HEK293 (cell line): ENCODE results near the gene ATP2A3.

ENCODE experiments used
- HOXA7 ChIP-seq: sonication (generic); formaldehyde crosslinking; IDR thresholded peaks from 2 replicates; pipeline ENCODE4 v1.8.1; 2022; ENCODE audit warnings: missing genetic modification reagents, borderline replicate concordance
- IKZF3 ChIP-seq: fragments of 450-650 bp; IDR thresholded peaks from 2 replicates; pipeline ENCODE4 v1.5.0; 2018; ENCODE audit warnings: missing biosample characterization, mild to moderate bottlenecking, missing genetic modification characterization, moderate library complexity
- KLF9 ChIP-seq: fragments of 450-650 bp; formaldehyde crosslinking; IDR thresholded peaks from 2 replicates; pipeline ENCODE4 v1.5.1; 2016; ENCODE audit warnings: missing biosample characterization, missing genetic modification characterization, low read depth
- ZBTB21 ChIP-seq: fragments of 450-650 bp; formaldehyde crosslinking; IDR thresholded peaks from 2 replicates; pipeline ENCODE4 v1.5.1; 2017; ENCODE audit warnings: missing biosample characterization, missing genetic modification characterization
- ZFHX2 ChIP-seq: fragments of 450-650 bp; formaldehyde crosslinking; conservative IDR thresholded peaks from 2 replicates; pipeline ENCODE4 v1.5.1; 2016; ENCODE audit warnings: missing biosample characterization, missing genetic modification characterization
- ZNF19 ChIP-seq: fragments of 450-650 bp; formaldehyde crosslinking; IDR thresholded peaks from 2 replicates; pipeline ENCODE4; 2016; ENCODE audit warnings: missing biosample characterization, missing genetic modification characterization, low read depth
- ZNF223 ChIP-seq: fragments of 450-650 bp; formaldehyde crosslinking; IDR thresholded peaks from 2 replicates; pipeline ENCODE4 v1.5.1; 2016; ENCODE audit warnings: missing biosample characterization, missing genetic modification characterization
- ZNF24 ChIP-seq: fragments of 450-650 bp; formaldehyde crosslinking; IDR thresholded peaks from 2 replicates; pipeline ENCODE4 v1.5.1; 2016; ENCODE audit warnings: missing biosample characterization, missing genetic modification characterization
- ZNF266 ChIP-seq: fragments of 450-650 bp; formaldehyde crosslinking; IDR thresholded peaks from 2 replicates; pipeline ENCODE4 v1.5.1; 2016; ENCODE audit warnings: missing biosample characterization, missing genetic modification characterization, low read depth
- ZNF292 ChIP-seq: fragments of 450-650 bp; formaldehyde crosslinking; IDR thresholded peaks from 2 replicates; pipeline ENCODE4 v1.5.1; 2016; ENCODE audit warnings: low read depth, missing biosample characterization, missing genetic modification characterization, borderline replicate concordance
- ZNF404 ChIP-seq: fragments of 450-650 bp; formaldehyde crosslinking; IDR thresholded peaks from 2 replicates; pipeline ENCODE4 v1.5.1; 2017; ENCODE audit warnings: missing biosample characterization, missing genetic modification characterization
- ZNF473 ChIP-seq: fragments of 450-650 bp; formaldehyde crosslinking; IDR thresholded peaks from 2 replicates; pipeline ENCODE4 v1.5.1; 2017; ENCODE audit warnings: missing biosample characterization, missing genetic modification characterization
- ZNF518A ChIP-seq: fragments of 450-650 bp; formaldehyde crosslinking; conservative IDR thresholded peaks from 2 replicates; pipeline ENCODE4 v1.5.1; 2016; ENCODE audit warnings: low read depth, missing biosample characterization, missing genetic modification characterization
- ZNF530 ChIP-seq: fragments of 450-650 bp; formaldehyde crosslinking; IDR thresholded peaks from 2 replicates; pipeline ENCODE4 v1.5.1; 2016; ENCODE audit warnings: low read depth, missing biosample characterization, missing genetic modification characterization
- ZNF544 ChIP-seq: fragments of 450-650 bp; formaldehyde crosslinking; IDR thresholded peaks from 2 replicates; pipeline ENCODE4 v1.5.0; 2017; ENCODE audit warnings: missing biosample characterization, missing genetic modification characterization
- ZNF560 ChIP-seq: fragments of 450-650 bp; formaldehyde crosslinking; IDR thresholded peaks from 2 replicates; pipeline ENCODE4 v1.5.1; 2017; ENCODE audit warnings: missing biosample characterization, missing genetic modification characterization, borderline replicate concordance
- ZNF629 ChIP-seq: fragments of 450-650 bp; formaldehyde crosslinking; IDR thresholded peaks from 2 replicates; pipeline ENCODE4 v1.5.1; 2017; ENCODE audit warnings: missing biosample characterization, missing genetic modification characterization
- ZNF704 ChIP-seq: fragments of 450-650 bp; formaldehyde crosslinking; IDR thresholded peaks from 2 replicates; pipeline ENCODE4 v1.5.1; 2016; ENCODE audit warnings: missing biosample characterization, missing genetic modification characterization
- TF ChIP-seq, protein P1 (sequence below): fragments of 450-650 bp; formaldehyde crosslinking; IDR thresholded peaks from 2 replicates; pipeline ENCODE4 v1.5.1; 2016; ENCODE audit warnings: missing biosample characterization, missing genetic modification characterization, low read depth
- TF ChIP-seq, protein P2 (sequence below): fragments of 450-650 bp; formaldehyde crosslinking; IDR thresholded peaks from 2 replicates; pipeline ENCODE4 v1.5.1; 2016; ENCODE audit warnings: missing biosample characterization, missing genetic modification characterization
- TF ChIP-seq, protein P3 (sequence below): fragments of 450-650 bp; formaldehyde crosslinking; IDR thresholded peaks from 2 replicates; pipeline ENCODE4 v1.5.1; 2016; ENCODE audit warnings: missing biosample characterization, missing genetic modification characterization
- TF ChIP-seq, protein P4 (sequence below): fragments of 450-650 bp; IDR thresholded peaks from 2 replicates; pipeline ENCODE4 v1.5.1; 2018; ENCODE audit warnings: missing biosample characterization, mild to moderate bottlenecking, missing genetic modification characterization

The ATP2A3 gene

DNA sequence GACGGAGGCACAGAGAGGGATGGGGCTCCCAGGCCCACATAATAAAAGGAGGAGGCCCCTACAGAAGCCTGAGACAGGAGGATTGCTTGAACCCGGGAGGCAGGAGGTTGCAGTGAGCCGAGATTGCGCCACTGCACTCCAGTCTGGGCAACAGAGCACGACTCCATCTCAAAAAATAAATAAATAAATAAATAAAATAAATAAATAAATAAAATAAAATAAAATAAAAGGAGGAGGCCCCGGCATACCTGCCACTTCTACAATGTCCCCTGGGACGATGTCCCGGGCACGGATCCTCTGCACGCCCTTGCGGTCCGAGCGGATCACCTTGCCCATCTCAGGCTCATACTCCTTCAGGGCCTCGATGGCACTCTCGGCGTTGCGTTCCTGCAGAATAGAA lies 13.2 kb downstream of the ATP2A3 start (continued):
- peak; percentile 91 for TF ChIP-seq ZNF518A
- TF ChIP-seq ZNF704 (tag by site-specific recombination), result 0 out of 2 replicates have a peak, but pooled peaks have one; percentile 29
- TF ChIP-seq, protein P1, sequence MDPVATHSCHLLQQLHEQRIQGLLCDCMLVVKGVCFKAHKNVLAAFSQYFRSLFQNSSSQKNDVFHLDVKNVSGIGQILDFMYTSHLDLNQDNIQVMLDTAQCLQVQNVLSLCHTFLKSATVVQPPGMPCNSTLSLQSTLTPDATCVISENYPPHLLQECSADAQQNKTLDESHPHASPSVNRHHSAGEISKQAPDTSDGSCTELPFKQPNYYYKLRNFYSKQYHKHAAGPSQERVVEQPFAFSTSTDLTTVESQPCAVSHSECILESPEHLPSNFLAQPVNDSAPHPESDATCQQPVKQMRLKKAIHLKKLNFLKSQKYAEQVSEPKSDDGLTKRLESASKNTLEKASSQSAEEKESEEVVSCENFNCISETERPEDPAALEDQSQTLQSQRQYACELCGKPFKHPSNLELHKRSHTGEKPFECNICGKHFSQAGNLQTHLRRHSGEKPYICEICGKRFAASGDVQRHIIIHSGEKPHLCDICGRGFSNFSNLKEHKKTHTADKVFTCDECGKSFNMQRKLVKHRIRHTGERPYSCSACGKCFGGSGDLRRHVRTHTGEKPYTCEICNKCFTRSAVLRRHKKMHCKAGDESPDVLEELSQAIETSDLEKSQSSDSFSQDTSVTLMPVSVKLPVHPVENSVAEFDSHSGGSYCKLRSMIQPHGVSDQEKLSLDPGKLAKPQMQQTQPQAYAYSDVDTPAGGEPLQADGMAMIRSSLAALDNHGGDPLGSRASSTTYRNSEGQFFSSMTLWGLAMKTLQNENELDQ (tag by site-specific recombination), result no peak
- TF ChIP-seq, protein P2, sequence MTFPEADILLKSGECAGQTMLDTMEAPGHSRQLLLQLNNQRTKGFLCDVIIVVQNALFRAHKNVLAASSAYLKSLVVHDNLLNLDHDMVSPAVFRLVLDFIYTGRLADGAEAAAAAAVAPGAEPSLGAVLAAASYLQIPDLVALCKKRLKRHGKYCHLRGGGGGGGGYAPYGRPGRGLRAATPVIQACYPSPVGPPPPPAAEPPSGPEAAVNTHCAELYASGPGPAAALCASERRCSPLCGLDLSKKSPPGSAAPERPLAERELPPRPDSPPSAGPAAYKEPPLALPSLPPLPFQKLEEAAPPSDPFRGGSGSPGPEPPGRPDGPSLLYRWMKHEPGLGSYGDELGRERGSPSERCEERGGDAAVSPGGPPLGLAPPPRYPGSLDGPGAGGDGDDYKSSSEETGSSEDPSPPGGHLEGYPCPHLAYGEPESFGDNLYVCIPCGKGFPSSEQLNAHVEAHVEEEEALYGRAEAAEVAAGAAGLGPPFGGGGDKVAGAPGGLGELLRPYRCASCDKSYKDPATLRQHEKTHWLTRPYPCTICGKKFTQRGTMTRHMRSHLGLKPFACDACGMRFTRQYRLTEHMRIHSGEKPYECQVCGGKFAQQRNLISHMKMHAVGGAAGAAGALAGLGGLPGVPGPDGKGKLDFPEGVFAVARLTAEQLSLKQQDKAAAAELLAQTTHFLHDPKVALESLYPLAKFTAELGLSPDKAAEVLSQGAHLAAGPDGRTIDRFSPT (tag by site-specific recombination), result no peak
- TF ChIP-seq ZFHX2 (tag by site-specific recombination), result no peak
- TF ChIP-seq ZNF530 (tag by site-specific recombination), result 0 out of 2 replicates have a peak, but pooled peaks have one; percentile 16
- TF ChIP-seq ZNF404, result 0 out of 2 replicates have a peak, but pooled peaks have one; percentile 84
- peak; percentile 57 for TF ChIP-seq ZNF629
- no peak for TF ChIP-seq ZNF544 (tag by site-specific recombination)
- peak; percentile 55; the same call in 1 of the 2 replicates for TF ChIP-seq ZNF223 (tag by site-specific recombination)
- no peak for TF ChIP-seq KLF9 (tag by site-specific recombination)
- peak; percentile 82 for TF ChIP-seq ZNF266 (tag by site-specific recombination)
- TF ChIP-seq, protein P3, sequence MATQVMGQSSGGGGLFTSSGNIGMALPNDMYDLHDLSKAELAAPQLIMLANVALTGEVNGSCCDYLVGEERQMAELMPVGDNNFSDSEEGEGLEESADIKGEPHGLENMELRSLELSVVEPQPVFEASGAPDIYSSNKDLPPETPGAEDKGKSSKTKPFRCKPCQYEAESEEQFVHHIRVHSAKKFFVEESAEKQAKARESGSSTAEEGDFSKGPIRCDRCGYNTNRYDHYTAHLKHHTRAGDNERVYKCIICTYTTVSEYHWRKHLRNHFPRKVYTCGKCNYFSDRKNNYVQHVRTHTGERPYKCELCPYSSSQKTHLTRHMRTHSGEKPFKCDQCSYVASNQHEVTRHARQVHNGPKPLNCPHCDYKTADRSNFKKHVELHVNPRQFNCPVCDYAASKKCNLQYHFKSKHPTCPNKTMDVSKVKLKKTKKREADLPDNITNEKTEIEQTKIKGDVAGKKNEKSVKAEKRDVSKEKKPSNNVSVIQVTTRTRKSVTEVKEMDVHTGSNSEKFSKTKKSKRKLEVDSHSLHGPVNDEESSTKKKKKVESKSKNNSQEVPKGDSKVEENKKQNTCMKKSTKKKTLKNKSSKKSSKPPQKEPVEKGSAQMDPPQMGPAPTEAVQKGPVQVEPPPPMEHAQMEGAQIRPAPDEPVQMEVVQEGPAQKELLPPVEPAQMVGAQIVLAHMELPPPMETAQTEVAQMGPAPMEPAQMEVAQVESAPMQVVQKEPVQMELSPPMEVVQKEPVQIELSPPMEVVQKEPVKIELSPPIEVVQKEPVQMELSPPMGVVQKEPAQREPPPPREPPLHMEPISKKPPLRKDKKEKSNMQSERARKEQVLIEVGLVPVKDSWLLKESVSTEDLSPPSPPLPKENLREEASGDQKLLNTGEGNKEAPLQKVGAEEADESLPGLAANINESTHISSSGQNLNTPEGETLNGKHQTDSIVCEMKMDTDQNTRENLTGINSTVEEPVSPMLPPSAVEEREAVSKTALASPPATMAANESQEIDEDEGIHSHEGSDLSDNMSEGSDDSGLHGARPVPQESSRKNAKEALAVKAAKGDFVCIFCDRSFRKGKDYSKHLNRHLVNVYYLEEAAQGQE (tag by site-specific recombination), result peak; percentile 71
- 0 out of 2 replicates have a peak, but pooled peaks have one; percentile 23 for TF ChIP-seq ZNF292 (tag by site-specific recombination)
- TF ChIP-seq, protein P4, sequence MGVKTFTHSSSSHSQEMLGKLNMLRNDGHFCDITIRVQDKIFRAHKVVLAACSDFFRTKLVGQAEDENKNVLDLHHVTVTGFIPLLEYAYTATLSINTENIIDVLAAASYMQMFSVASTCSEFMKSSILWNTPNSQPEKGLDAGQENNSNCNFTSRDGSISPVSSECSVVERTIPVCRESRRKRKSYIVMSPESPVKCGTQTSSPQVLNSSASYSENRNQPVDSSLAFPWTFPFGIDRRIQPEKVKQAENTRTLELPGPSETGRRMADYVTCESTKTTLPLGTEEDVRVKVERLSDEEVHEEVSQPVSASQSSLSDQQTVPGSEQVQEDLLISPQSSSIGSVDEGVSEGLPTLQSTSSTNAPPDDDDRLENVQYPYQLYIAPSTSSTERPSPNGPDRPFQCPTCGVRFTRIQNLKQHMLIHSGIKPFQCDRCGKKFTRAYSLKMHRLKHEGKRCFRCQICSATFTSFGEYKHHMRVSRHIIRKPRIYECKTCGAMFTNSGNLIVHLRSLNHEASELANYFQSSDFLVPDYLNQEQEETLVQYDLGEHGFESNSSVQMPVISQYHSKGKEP (tag by site-specific recombination), result no peak
- TF ChIP-seq ZNF560, result 0 out of 2 replicates have a peak, but pooled peaks have one; percentile 44
- no peak for TF ChIP-seq IKZF3
- 0 out of 2 replicates have a peak, but pooled peaks have one; percentile 31 for TF ChIP-seq ZBTB21 (tag by site-specific recombination)
- no peak for TF ChIP-seq ZNF473 (tag by site-specific recombination)
- no peak for TF ChIP-seq ZNF24 (tag by site-specific recombination)
- TF ChIP-seq ZNF19 (tag by site-specific recombination), result 0 out of 2 replicates have a peak, but pooled peaks have one; percentile 36
- no peak for TF ChIP-seq HOXA7
